ENCODE results near the gene FRY. TPM values are rescaled to one million over a fixed set of nuclear protein-coding genes. Genes with fewer than 3 reads are reported as not detected.
A peak's percentile ranks its signal among the peaks of the same experiment; 100 is the strongest.

The FRY gene
- total and polyA plus RNA-seq, 2 of the 13 experiments (the other 11 are each of a cell fraction or from before 2014, with no cell fraction given), result 8.2 to 13.1 TPM

GRCh38 chr13:32139251-32139650 is 107.7 kb downstream of the FRY start (continued):
- TF ChIP-seq, protein P1, sequence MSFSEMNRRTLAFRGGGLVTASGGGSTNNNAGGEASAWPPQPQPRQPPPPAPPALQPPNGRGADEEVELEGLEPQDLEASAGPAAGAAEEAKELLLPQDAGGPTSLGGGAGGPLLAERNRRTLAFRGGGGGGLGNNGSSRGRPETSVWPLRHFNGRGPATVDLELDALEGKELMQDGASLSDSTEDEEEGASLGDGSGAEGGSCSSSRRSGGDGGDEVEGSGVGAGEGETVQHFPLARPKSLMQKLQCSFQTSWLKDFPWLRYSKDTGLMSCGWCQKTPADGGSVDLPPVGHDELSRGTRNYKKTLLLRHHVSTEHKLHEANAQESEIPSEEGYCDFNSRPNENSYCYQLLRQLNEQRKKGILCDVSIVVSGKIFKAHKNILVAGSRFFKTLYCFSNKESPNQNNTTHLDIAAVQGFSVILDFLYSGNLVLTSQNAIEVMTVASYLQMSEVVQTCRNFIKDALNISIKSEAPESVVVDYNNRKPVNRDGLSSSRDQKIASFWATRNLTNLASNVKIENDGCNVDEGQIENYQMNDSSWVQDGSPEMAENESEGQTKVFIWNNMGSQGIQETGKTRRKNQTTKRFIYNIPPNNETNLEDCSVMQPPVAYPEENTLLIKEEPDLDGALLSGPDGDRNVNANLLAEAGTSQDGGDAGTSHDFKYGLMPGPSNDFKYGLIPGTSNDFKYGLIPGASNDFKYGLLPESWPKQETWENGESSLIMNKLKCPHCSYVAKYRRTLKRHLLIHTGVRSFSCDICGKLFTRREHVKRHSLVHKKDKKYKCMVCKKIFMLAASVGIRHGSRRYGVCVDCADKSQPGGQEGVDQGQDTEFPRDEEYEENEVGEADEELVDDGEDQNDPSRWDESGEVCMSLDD (CRISPR knock-in tag; IDR thresholded peaks at IDR 0.05; ENCODE audit: borderline replicate concordance), result no peak
- TF ChIP-seq ZBTB7B (CRISPR knock-in tag; IDR thresholded peaks at IDR 0.05), result peak; percentile 56; the same call in 1 of the 2 replicates
- no peak; the same call in 1 of the 2 replicates for TF ChIP-seq ZNF564 (CRISPR knock-in tag; IDR thresholded peaks at IDR 0.05)
- TF ChIP-seq ZNF609 (CRISPR knock-in tag; IDR thresholded peaks at IDR 0.05; ENCODE audit: borderline replicate concordance), result peak; percentile 78; the same call in 1 of the 2 replicates
- TF ChIP-seq ARID3A (IDR thresholded peaks at IDR 0.05; ENCODE audit: low read depth, low read length), result peak; percentile 65
- TF ChIP-seq EP300 (IDR thresholded peaks at IDR 0.05; ENCODE audit: low read depth in 2 of 2, low read length in 2 of 2), result peak; percentile 38 to 83; a peak in 2 of 4 replicates
- peak; percentile 79 for TF ChIP-seq EP300 (CRISPR knock-in tag; IDR thresholded peaks at IDR 0.05; ENCODE audit: borderline replicate concordance)
- TF ChIP-seq, protein P2, sequence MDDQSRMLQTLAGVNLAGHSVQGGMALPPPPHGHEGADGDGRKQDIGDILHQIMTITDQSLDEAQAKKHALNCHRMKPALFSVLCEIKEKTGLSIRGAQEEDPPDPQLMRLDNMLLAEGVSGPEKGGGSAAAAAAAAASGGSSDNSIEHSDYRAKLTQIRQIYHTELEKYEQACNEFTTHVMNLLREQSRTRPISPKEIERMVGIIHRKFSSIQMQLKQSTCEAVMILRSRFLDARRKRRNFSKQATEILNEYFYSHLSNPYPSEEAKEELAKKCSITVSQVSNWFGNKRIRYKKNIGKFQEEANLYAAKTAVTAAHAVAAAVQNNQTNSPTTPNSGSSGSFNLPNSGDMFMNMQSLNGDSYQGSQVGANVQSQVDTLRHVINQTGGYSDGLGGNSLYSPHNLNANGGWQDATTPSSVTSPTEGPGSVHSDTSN (CRISPR knock-in tag; IDR thresholded peaks at IDR 0.05; ENCODE audit: borderline replicate concordance), result no peak
- no peak for TF ChIP-seq ZIK1 (CRISPR knock-in tag; IDR thresholded peaks at IDR 0.05; ENCODE audit: borderline replicate concordance, low read depth)
- no peak for TF ChIP-seq RARG (CRISPR knock-in tag; IDR thresholded peaks at IDR 0.05; ENCODE audit: low read depth)
- TF ChIP-seq, protein P3, sequence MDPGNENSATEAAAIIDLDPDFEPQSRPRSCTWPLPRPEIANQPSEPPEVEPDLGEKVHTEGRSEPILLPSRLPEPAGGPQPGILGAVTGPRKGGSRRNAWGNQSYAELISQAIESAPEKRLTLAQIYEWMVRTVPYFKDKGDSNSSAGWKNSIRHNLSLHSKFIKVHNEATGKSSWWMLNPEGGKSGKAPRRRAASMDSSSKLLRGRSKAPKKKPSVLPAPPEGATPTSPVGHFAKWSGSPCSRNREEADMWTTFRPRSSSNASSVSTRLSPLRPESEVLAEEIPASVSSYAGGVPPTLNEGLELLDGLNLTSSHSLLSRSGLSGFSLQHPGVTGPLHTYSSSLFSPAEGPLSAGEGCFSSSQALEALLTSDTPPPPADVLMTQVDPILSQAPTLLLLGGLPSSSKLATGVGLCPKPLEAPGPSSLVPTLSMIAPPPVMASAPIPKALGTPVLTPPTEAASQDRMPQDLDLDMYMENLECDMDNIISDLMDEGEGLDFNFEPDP (CRISPR knock-in tag; conservative IDR thresholded peaks at IDR 0.05), result no peak
- TF ChIP-seq NCOA5 (CRISPR knock-in tag; IDR thresholded peaks at IDR 0.05), result no peak
- TF ChIP-seq ZNF12 (CRISPR knock-in tag; IDR thresholded peaks at IDR 0.05), result no peak
- TF ChIP-seq ZNF33A (CRISPR knock-in tag; IDR thresholded peaks at IDR 0.05; ENCODE audit: borderline replicate concordance), result no peak
- TF ChIP-seq, protein P4, sequence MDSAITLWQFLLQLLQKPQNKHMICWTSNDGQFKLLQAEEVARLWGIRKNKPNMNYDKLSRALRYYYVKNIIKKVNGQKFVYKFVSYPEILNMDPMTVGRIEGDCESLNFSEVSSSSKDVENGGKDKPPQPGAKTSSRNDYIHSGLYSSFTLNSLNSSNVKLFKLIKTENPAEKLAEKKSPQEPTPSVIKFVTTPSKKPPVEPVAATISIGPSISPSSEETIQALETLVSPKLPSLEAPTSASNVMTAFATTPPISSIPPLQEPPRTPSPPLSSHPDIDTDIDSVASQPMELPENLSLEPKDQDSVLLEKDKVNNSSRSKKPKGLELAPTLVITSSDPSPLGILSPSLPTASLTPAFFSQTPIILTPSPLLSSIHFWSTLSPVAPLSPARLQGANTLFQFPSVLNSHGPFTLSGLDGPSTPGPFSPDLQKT (CRISPR knock-in tag; IDR thresholded peaks at IDR 0.05; ENCODE audit: borderline replicate concordance), result no peak
- TF ChIP-seq ATAD3A (CRISPR knock-in tag; IDR thresholded peaks at IDR 0.05), result no peak

Data from HepG2 (cell line).